ENCODE data around the gene MORN3.
"Not testable (repeated sequence)": the region's sequence is repeated elsewhere in the genome, so short reads cannot be mapped to it uniquely, and the experiment has no call there.

The MORN3 gene

DNA sequence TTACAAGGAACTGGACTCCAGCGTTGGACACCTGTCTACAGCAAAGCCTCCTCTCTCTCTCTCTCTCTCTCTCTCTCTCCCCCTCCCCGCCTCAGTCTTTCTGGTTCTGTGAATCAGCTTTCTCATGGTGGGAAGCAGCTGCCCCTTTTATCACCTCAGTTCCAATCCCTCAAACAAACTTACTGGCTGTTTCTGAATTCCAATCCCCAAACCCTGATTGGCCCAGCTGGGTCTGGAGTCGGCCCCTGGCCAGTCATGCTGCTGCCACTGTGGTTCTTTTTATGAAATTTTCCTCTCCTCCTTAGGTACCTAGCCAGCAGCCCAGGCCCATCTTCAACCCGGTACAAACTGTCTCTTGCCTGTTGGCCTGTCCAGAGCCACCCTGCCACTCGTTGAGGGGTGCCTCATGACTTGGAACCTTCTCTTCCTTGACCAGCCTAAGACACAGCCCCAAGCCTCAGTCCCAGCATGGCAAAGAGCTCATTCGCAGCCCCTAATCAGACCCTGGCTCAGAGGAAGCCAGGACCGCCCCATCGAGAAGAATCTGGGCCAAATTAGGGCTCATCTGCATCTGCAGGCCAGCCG is 9.4 kb upstream of the MORN3 start:
- Histone ChIP-seq H3K27me3 (ENCODE audit: insufficient read depth, insufficient read length) (no peaks in the 10 kb centered on the region), H3K9ac (ENCODE audit: insufficient read length, low read depth) (no peak overlapping the region), H3K9me3 (ENCODE audit: insufficient read depth, low read length) (no peaks in the 10 kb centered on the region), H3K4me1 (ENCODE audit: insufficient read depth, insufficient read length) (peaks cover 7% of the 10 kb centered on the region), H3K36me3 (ENCODE audit: insufficient read depth, insufficient read length, low read length) (no peaks in the 10 kb centered on the region), H3K4me3 (ENCODE audit: insufficient read length, low read depth) (no peak overlapping the region)
- no peak for DNase-seq (ENCODE audit: low read depth, low spot score)
- TF ChIP-seq YY1 (IDR thresholded peaks at IDR 0.05; ENCODE audit: insufficient read depth, insufficient read length), result no peak
- TF ChIP-seq SUZ12 (IDR thresholded peaks at IDR 0.05; ENCODE audit: extremely low read depth, insufficient read depth, insufficient read length), result no peak

GRCh38 chr12:121678305-121678704 is 8.9 kb upstream of the MORN3 start:
- TF ChIP-seq YY1 (IDR thresholded peaks at IDR 0.05; ENCODE audit: insufficient read depth, insufficient read length), result no peak
- TF ChIP-seq ZNF274 (IDR thresholded peaks at IDR 0.05; ENCODE audit: low read depth, low read length), result no peak
- no peak for TF ChIP-seq SUZ12 (IDR thresholded peaks at IDR 0.05; ENCODE audit: extremely low read depth, insufficient read depth, insufficient read length)
- no peak for DNase-seq (ENCODE audit: low read depth, low spot score)
- H3K9me3 ChIP-seq (ENCODE audit: insufficient read depth, low read length), result no peaks in the 10 kb centered on the region
- peaks cover 7% of the 10 kb centered on the region for H3K4me1 ChIP-seq (ENCODE audit: insufficient read depth, insufficient read length)
- H3K27me3 ChIP-seq (ENCODE audit: insufficient read depth, insufficient read length), result no peaks in the 10 kb centered on the region
- no peak overlapping the region for H3K9ac ChIP-seq (ENCODE audit: insufficient read length, low read depth)
- H3K4me3 ChIP-seq (ENCODE audit: insufficient read length, low read depth), result no peak overlapping the region
- no peaks in the 10 kb centered on the region for H3K36me3 ChIP-seq (ENCODE audit: insufficient read depth, insufficient read length, low read length)

GRCh38 chr12:121676190-121676589 is 6.7 kb upstream of the MORN3 start:
- no peak for TF ChIP-seq YY1 (IDR thresholded peaks at IDR 0.05; ENCODE audit: insufficient read depth, insufficient read length)
- TF ChIP-seq SUZ12 (IDR thresholded peaks at IDR 0.05; ENCODE audit: extremely low read depth, insufficient read depth, insufficient read length), result no peak
- TF ChIP-seq ZNF274 (IDR thresholded peaks at IDR 0.05; ENCODE audit: low read depth, low read length), result no peak
- Histone ChIP-seq H3K9ac (ENCODE audit: insufficient read length, low read depth) (no peak overlapping the region), H3K27me3 (ENCODE audit: insufficient read depth, insufficient read length) (no peaks in the 10 kb centered on the region), H3K4me1 (ENCODE audit: insufficient read depth, insufficient read length) (peaks cover 11% of the 10 kb centered on the region), H3K36me3 (ENCODE audit: insufficient read depth, insufficient read length, low read length) (no peaks in the 10 kb centered on the region), H3K9me3 (ENCODE audit: insufficient read depth, low read length) (no peaks in the 10 kb centered on the region), H3K4me3 (ENCODE audit: insufficient read length, low read depth) (no peak overlapping the region)
- DNase-seq (ENCODE audit: low read depth, low spot score), result no peak

GRCh38 chr12:121673013-121673511 is 3.6 kb upstream of the MORN3 start:
- Histone ChIP-seq H3K27me3 (ENCODE audit: insufficient read depth, insufficient read length) (no peaks in the 10 kb centered on the region), H3K9me3 (ENCODE audit: insufficient read depth, low read length) (no peaks in the 10 kb centered on the region), H3K4me1 (ENCODE audit: insufficient read depth, insufficient read length) (peaks cover 11% of the 10 kb centered on the region), H3K9ac (ENCODE audit: insufficient read length, low read depth) (peak overlapping the region; percentile 29), H3K36me3 (ENCODE audit: insufficient read depth, insufficient read length, low read length) (no peaks in the 10 kb centered on the region), H3K4me3 (ENCODE audit: insufficient read length, low read depth) (peak overlapping the region; percentile 53)
- TF ChIP-seq ZNF274 (IDR thresholded peaks at IDR 0.05; ENCODE audit: low read depth, low read length) (no peak), YY1 (IDR thresholded peaks at IDR 0.05; ENCODE audit: insufficient read depth, insufficient read length) (no peak), SUZ12 (IDR thresholded peaks at IDR 0.05; ENCODE audit: extremely low read depth, insufficient read depth, insufficient read length) (no peak)
- no peak for DNase-seq (ENCODE audit: low read depth, low spot score)

- H3K36me3 ChIP-seq (ENCODE audit: insufficient read depth, insufficient read length, low read length), result no peaks in the 10 kb centered on the region
- H3K9ac ChIP-seq (ENCODE audit: insufficient read length, low read depth), result peak overlapping the region; percentile 22
- peak; percentile 56 for DNase-seq (ENCODE audit: low read depth, low spot score)
- H3K27me3 ChIP-seq (ENCODE audit: insufficient read depth, insufficient read length), result no peaks in the 10 kb centered on the region
- H3K4me1 ChIP-seq (ENCODE audit: insufficient read depth, insufficient read length), result peaks cover 8% of the 10 kb centered on the region
- TF ChIP-seq ZNF274 (IDR thresholded peaks at IDR 0.05; ENCODE audit: low read depth, low read length) (no peak), SUZ12 (IDR thresholded peaks at IDR 0.05; ENCODE audit: extremely low read depth, insufficient read depth, insufficient read length) (no peak), YY1 (IDR thresholded peaks at IDR 0.05; ENCODE audit: insufficient read depth, insufficient read length) (no peak)
- H3K9me3 ChIP-seq (ENCODE audit: insufficient read depth, low read length), result no peaks in the 10 kb centered on the region
- H3K4me3 ChIP-seq (ENCODE audit: insufficient read length, low read depth), result no peak overlapping the region
Measured at GRCh38 chr12:121668750-121669520, 519 bp downstream of the MORN3 start.

DNA sequence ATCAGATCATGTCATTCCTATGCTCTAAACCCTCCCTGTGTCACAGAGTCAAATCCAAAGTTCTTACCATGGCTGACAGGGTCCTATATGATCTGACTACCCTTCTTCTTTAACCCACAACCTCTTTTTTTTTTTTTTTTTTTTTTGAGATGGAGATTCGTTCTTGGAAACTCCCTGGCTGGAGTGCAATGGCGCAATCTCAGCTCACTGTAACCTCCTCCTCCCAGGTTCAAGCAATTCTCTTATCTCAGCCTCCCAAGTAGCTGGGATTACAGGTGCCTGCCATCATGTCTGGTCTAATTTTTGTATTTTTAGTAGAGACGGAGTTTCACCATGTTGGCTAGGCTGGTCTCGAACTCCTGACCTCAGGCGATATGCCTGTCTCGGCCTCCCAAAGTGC is 2.6 kb downstream of the MORN3 start:
- not testable (repeated sequence) for H3K9ac ChIP-seq (ENCODE audit: insufficient read length, low read depth); H3K4me3 ChIP-seq (ENCODE audit: insufficient read length, low read depth)

GRCh38 chr12:121663610-121663929 is 5.9 kb downstream of the MORN3 start:
- TF ChIP-seq YY1 (IDR thresholded peaks at IDR 0.05; ENCODE audit: insufficient read depth, insufficient read length), result no peak
- TF ChIP-seq ZNF274 (IDR thresholded peaks at IDR 0.05; ENCODE audit: low read depth, low read length), result no peak
- no peak for TF ChIP-seq SUZ12 (IDR thresholded peaks at IDR 0.05; ENCODE audit: extremely low read depth, insufficient read depth, insufficient read length)
- no peaks in the 10 kb centered on the region for H3K27me3 ChIP-seq (ENCODE audit: insufficient read depth, insufficient read length)
- no peaks in the 10 kb centered on the region for H3K36me3 ChIP-seq (ENCODE audit: insufficient read depth, insufficient read length, low read length)
- H3K4me1 ChIP-seq (ENCODE audit: insufficient read depth, insufficient read length), result peaks cover 6% of the 10 kb centered on the region
- H3K4me3 ChIP-seq (ENCODE audit: insufficient read length, low read depth), result no peak overlapping the region
- no peak overlapping the region for H3K9ac ChIP-seq (ENCODE audit: insufficient read length, low read depth)
- DNase-seq (ENCODE audit: low read depth, low spot score), result no peak
- no peaks in the 10 kb centered on the region for H3K9me3 ChIP-seq (ENCODE audit: insufficient read depth, low read length)

More for the DNA sequence above, 2.6 kb downstream of the MORN3 start:
- not testable (repeated sequence) for H3K27me3 ChIP-seq (ENCODE audit: insufficient read depth, insufficient read length); H3K4me1 ChIP-seq (ENCODE audit: insufficient read depth, insufficient read length); H3K9me3 ChIP-seq (ENCODE audit: insufficient read depth, low read length); DNase-seq (ENCODE audit: low read depth, low spot score); H3K36me3 ChIP-seq (ENCODE audit: insufficient read depth, insufficient read length, low read length)

GRCh38 chr12:121661353-121662105 is 7.9 kb downstream of the MORN3 start:
- H3K4me1 ChIP-seq (ENCODE audit: insufficient read depth, insufficient read length); H3K27me3 ChIP-seq (ENCODE audit: insufficient read depth, insufficient read length); H3K36me3 ChIP-seq (ENCODE audit: insufficient read depth, insufficient read length, low read length); H3K9ac ChIP-seq (ENCODE audit: insufficient read length, low read depth); H3K4me3 ChIP-seq (ENCODE audit: insufficient read length, low read depth); H3K9me3 ChIP-seq (ENCODE audit: insufficient read depth, low read length); DNase-seq (ENCODE audit: low read depth, low spot score): not testable (repeated sequence)

Data from NT2/D1 (cell line).